ENCODE data around the gene KANSL1. TPM values are rescaled to one million over a fixed set of nuclear protein-coding genes. Genes with fewer than 3 reads are reported as not detected.
A peak's percentile ranks its signal among the peaks of the same experiment; 100 is the strongest.
"Not testable (repeated sequence)": the region's sequence is repeated elsewhere in the genome, so short reads cannot be mapped to it uniquely, and the experiment has no call there.

KANSL1 gene
- total RNA-seq, 4 donors from 2014 or later: 80.3 to 201 (median 146) TPM

- in situ Hi-C loops (cut with MboI; ENCODE audit: low pct_ligation_motif_present in 1 of 4, low pct_unique_long_range_greater_than_20kb in 1 of 4, low sequenced_read_pairs in 3 of 4) (loop anchor here in 2 of 4 donors (10.0 kb wide), 2 partner anchors 207 to 277 kb away; no protein-coding TSS in a partner anchor), intact Hi-C loops (cut with DNase I; ENCODE audit: low total_unique reads) (no loop called here)
- TF ChIP-seq EP300 (IDR thresholded peaks at IDR 0.05; ENCODE audit: low read depth) (no peak), POLR2AphosphoS5 (IDR thresholded peaks at IDR 0.05) (no peak), CTCF (IDR thresholded peaks at IDR 0.05) (no peak), POLR2A (IDR thresholded peaks at IDR 0.05) (no peak)
- Histone ChIP-seq H3K36me3 (no peaks in the 10 kb centered on the region), H3K4me1 (peaks cover 0 to 19% (median 18%) of the 10 kb centered on the region in 4 donors), H3K27ac (no peak overlapping the region), H3K9me3 (no peaks in the 10 kb centered on the region), H3K4me3 (no peak overlapping the region), H3K27me3 (no peaks in the 10 kb centered on the region)
- 70 to 84% methylated on average over 2 of the region's 2 CpGs for WGBS, 2 donors (ENCODE audit: low coverage in 1 of 2)
- no peak for DNase-seq
Measured at GRCh38 chr17:46007461-46007965, 185.7 kb downstream of the KANSL1 start.

- H3K9me3 ChIP-seq; H3K27ac ChIP-seq; intact Hi-C loops (cut with DNase I; ENCODE audit: low total_unique reads); H3K36me3 ChIP-seq; H3K4me3 ChIP-seq; DNase-seq; H3K27me3 ChIP-seq: not testable (repeated sequence)
- H3K4me1 ChIP-seq: peaks cover 0 to 19% (median 18%) of the 10 kb centered on the region in 4 donors
- 86 to 88% methylated on average over 1 of the region's 1 CpG for WGBS, 2 donors (ENCODE audit: low coverage in 1 of 2)
- in situ Hi-C loops (cut with MboI; ENCODE audit: low pct_ligation_motif_present in 1 of 4, low pct_unique_long_range_greater_than_20kb in 1 of 4, low sequenced_read_pairs in 3 of 4): loop anchor here in 2 of 4 donors (10.0 kb wide), 2 partner anchors 209 to 279 kb away; no protein-coding TSS in a partner anchor
Measured at GRCh38 chr17:46006082-46006481, 187.1 kb downstream of the KANSL1 start.

- 19 to 48% methylated on average over 2 to 6 of the region's 6 CpGs for WGBS, 2 donors (ENCODE audit: low coverage in 1 of 2)
- H3K36me3 ChIP-seq: no peaks in the 10 kb centered on the region
- intact Hi-C loops (cut with DNase I; ENCODE audit: low total_unique reads): loop anchor here (5.0 kb wide), 1 partner anchor 208 kb away; no protein-coding TSS in a partner anchor
Measured at GRCh38 chr17:46003907-46004748, 189.1 kb downstream of the KANSL1 start.

GRCh38 chr17:46002973-46003316 lies 190.3 kb downstream of the KANSL1 start:
- 25 to 65% methylated on average over 1 to 7 of the region's 7 CpGs for WGBS, 2 donors (ENCODE audit: low coverage in 1 of 2)
- intact Hi-C loops (cut with DNase I; ENCODE audit: low total_unique reads): loop anchor here (5.0 kb wide), 1 partner anchor 209 kb away; no protein-coding TSS in a partner anchor

More at GRCh38 chr17:46003907-46004748, 189.1 kb downstream of the KANSL1 start:
- Histone ChIP-seq H3K4me3 (no peak overlapping the region), H3K27me3 (no peaks in the 10 kb centered on the region), H3K4me1 (peaks cover 0 to 19% (median 18%) of the 10 kb centered on the region in 4 donors), H3K27ac (peak overlapping the region in 2 of 4 donors; percentile 33 to 69), H3K9me3 (no peaks in the 10 kb centered on the region)
- TF ChIP-seq EP300 (IDR thresholded peaks at IDR 0.05; ENCODE audit: low read depth) (no peak), POLR2A (IDR thresholded peaks at IDR 0.05) (no peak), POLR2AphosphoS5 (IDR thresholded peaks at IDR 0.05) (no peak), CTCF (IDR thresholded peaks at IDR 0.05) (no peak)
- peak; percentile 75 for DNase-seq
- in situ Hi-C loops (cut with MboI; ENCODE audit: low pct_ligation_motif_present in 1 of 4, low pct_unique_long_range_greater_than_20kb in 1 of 4, low sequenced_read_pairs in 3 of 4): loop anchor here in 2 of 4 donors (10.0 kb wide), 2 partner anchors 211 to 281 kb away; no protein-coding TSS in a partner anchor

More at GRCh38 chr17:46002973-46003316, 190.3 kb downstream of the KANSL1 start:
- Histone ChIP-seq H3K4me3 (no peak overlapping the region), H3K9me3 (no peaks in the 10 kb centered on the region), H3K36me3 (no peaks in the 10 kb centered on the region), H3K4me1 (peaks cover 0 to 19% (median 18%) of the 10 kb centered on the region in 4 donors), H3K27me3 (no peaks in the 10 kb centered on the region), H3K27ac (peak overlapping the region in 1 of 4 donors; percentile 69)
- no peak for DNase-seq
- in situ Hi-C loops (cut with MboI; ENCODE audit: low pct_ligation_motif_present in 1 of 4, low pct_unique_long_range_greater_than_20kb in 1 of 4, low sequenced_read_pairs in 3 of 4): loop anchor here in 2 of 4 donors (10.0 kb wide), 2 partner anchors 212 to 282 kb away; no protein-coding TSS in a partner anchor
- TF ChIP-seq POLR2A (IDR thresholded peaks at IDR 0.05): no peak
- TF ChIP-seq POLR2AphosphoS5 (IDR thresholded peaks at IDR 0.05): no peak
- TF ChIP-seq CTCF (IDR thresholded peaks at IDR 0.05): no peak
- TF ChIP-seq EP300 (IDR thresholded peaks at IDR 0.05; ENCODE audit: low read depth): no peak

Measured in transverse colon (tissue), 4 donors.